Frontal cortex (tissue), 4 donors: ENCODE data around the gene XPOT. TPM values are rescaled to one million over a fixed set of nuclear protein-coding genes. Genes with fewer than 3 reads are reported as not detected.

Experiments
- DNase-seq, 2 donors: peaks; one replicate each; pipeline ENCODE4 v3.0.0; 2012; ENCODE audit warnings: low spot score in 2 of 2
- FAIRE-seq: peaks from 2 replicates; lab custom pipeline; 2012; peaks lifted over from hg19 to GRCh38; lab: Jason Lieb, UNC
- total RNA-seq: library from RNA; depleted of rRNA; stranded (reverse); fragments of >200 nt; gene quantifications from one replicate; pipeline ENCODE4 v1.2.3, GENCODE V29; 2014
- donor health status: control.
- donor health status: control.
- donor health status: control.

The XPOT gene
- total RNA-seq, 1 donor from 2014 or later, result 53.8 TPM

GRCh38 chr12:64418209-64418608, 14.0 kb downstream of the XPOT start:
- FAIRE-seq (no peak), DNase-seq (no peak)

- DNase-seq, result no peak
- FAIRE-seq, result no peak
Measured at GRCh38 chr12:64419696-64420095, 15.5 kb downstream of the XPOT start.

GRCh38 chr12:64427988-64428387, 23.8 kb downstream of the XPOT start:
- DNase-seq, result no peak
- FAIRE-seq, result no peak

GRCh38 chr12:64428956-64429355, 24.8 kb downstream of the XPOT start:
- no peak for DNase-seq
- no peak for FAIRE-seq

- DNase-seq (no peak), FAIRE-seq (no peak)
Measured at GRCh38 chr12:64430886-64431285, 26.7 kb downstream of the XPOT start.

- FAIRE-seq, result no peak
Measured at GRCh38 chr12:64431791-64432190, 27.6 kb downstream of the XPOT start.

GRCh38 chr12:64433915-64434314, 29.7 kb downstream of the XPOT start:
- DNase-seq, result no peak
- FAIRE-seq, result no peak

More at GRCh38 chr12:64431791-64432190, 27.6 kb downstream of the XPOT start:
- no peak for DNase-seq

GRCh38 chr12:64440100-64440499, 35.9 kb downstream of the XPOT start:
- DNase-seq, result no peak
- no peak for FAIRE-seq

GRCh38 chr12:64445490-64445889, 41.3 kb downstream of the XPOT start:
- FAIRE-seq, result no peak

GRCh38 chr12:64446295-64446694, 42.1 kb downstream of the XPOT start:
- DNase-seq (no peak), FAIRE-seq (no peak)

More at GRCh38 chr12:64445490-64445889, 41.3 kb downstream of the XPOT start:
- DNase-seq, result no peak

- no peak for FAIRE-seq
- no peak for DNase-seq
Measured at GRCh38 chr12:64450057-64450640, 46.0 kb downstream of the XPOT start.

- no peak for FAIRE-seq
Measured at GRCh38 chr12:64450711-64451486, 46.7 kb downstream of the XPOT start.

GRCh38 chr12:64451687-64452558, 47.7 kb downstream of the XPOT start, which contains the start of gene TBK1:
TSS of gene TBK1 (plus strand) at chr12:64452120. CDS start at chr12:64455871, 3,751 bp downstream.
- FAIRE-seq (no peak), DNase-seq (peak; percentile 84 to 89)

More at GRCh38 chr12:64450711-64451486, 46.7 kb downstream of the XPOT start:
- DNase-seq, result peak in 1 of 2 donors; percentile 11

- DNase-seq (peak; percentile 14 to 34), FAIRE-seq (no peak)
Measured at GRCh38 chr12:64452559-64453329, 48.6 kb downstream of the XPOT start.

GRCh38 chr12:64455506-64455905, 51.3 kb downstream of the XPOT start:
- FAIRE-seq (no peak), DNase-seq (no peak)

GRCh38 chr12:64456119-64456518, 51.9 kb downstream of the XPOT start:
- FAIRE-seq (no peak), DNase-seq (no peak)

GRCh38 chr12:64457032-64457431, 52.8 kb downstream of the XPOT start:
- DNase-seq (no peak), FAIRE-seq (no peak)

GRCh38 chr12:64457466-64457865, 53.3 kb downstream of the XPOT start:
- FAIRE-seq, result no peak
- no peak for DNase-seq

GRCh38 chr12:64457923-64458322, 53.7 kb downstream of the XPOT start:
- FAIRE-seq (no peak), DNase-seq (no peak)
